Liver (tissue), 9 donors: Measurements from ENCODE around the gene PHLDA2. TPM values are rescaled to one million over a fixed set of nuclear protein-coding genes. Genes with fewer than 3 reads are reported as not detected.

Experiments
- DNase-seq: peaks from one replicate; pipeline ENCODE4 v3.0.0-alpha.2; 2017; ENCODE audit warnings: low spot score
- H3K27ac ChIP-seq, 2 donors: one replicate each; pipeline ENCODE4 v1.7.0; 2013; ENCODE audit warnings: inconsistent platforms in 2 of 2, low read length in 2 of 2, control low read depth in 1 of 2, low read depth in 1 of 2, mild to moderate bottlenecking in 1 of 2
- H3K27me3 ChIP-seq, 4 donors: one replicate each; pipeline versions ENCODE4 v1.6.1 to v1.7.0; 2013; ENCODE audit warnings: low read length in 3 of 4, inconsistent platforms in 1 of 4, mild to moderate bottlenecking in 1 of 4, moderate library complexity in 1 of 4; ENCODE audit not compliant: control insufficient read depth in 4 of 4, insufficient read depth in 4 of 4
- H3K36me3 ChIP-seq, 4 donors: one replicate each; pipeline versions ENCODE4 v1.6.1 to v1.7.0; 2013; ENCODE audit warnings: low read length in 3 of 4, mild to moderate bottlenecking in 3 of 4, low read depth in 1 of 4, moderate library complexity in 1 of 4; ENCODE audit not compliant: control insufficient read depth in 4 of 4, insufficient read depth in 3 of 4
- H3K4me1 ChIP-seq, 4 donors: one replicate each; pipeline versions ENCODE4 v1.6.1 to v1.7.0; 2013; ENCODE audit warnings: low read length in 3 of 4, mild to moderate bottlenecking in 3 of 4, moderate library complexity in 1 of 4; ENCODE audit not compliant: control insufficient read depth in 4 of 4, insufficient read depth in 4 of 4
- H3K4me3 ChIP-seq, 3 donors: one replicate each; pipeline versions ENCODE4 v1.6.1 to v1.7.0; 2013; ENCODE audit warnings: low read length in 3 of 3, control low read depth in 1 of 3, low read depth in 1 of 3, mild to moderate bottlenecking in 1 of 3
- H3K9ac ChIP-seq, 2 donors: one replicate each; pipeline ENCODE4 v1.7.0; 2013; ENCODE audit warnings: low read length in 2 of 2, mild to moderate bottlenecking in 2 of 2, moderate library complexity in 2 of 2, control low read depth in 1 of 2, low read depth in 1 of 2
- H3K9me3 ChIP-seq, 4 donors: one replicate each; pipeline versions ENCODE4 v1.6.1 to v1.7.0; 2013; ENCODE audit warnings: low read length in 3 of 4; ENCODE audit not compliant: control insufficient read depth in 4 of 4
- ATF3 ChIP-seq: IDR thresholded peaks from 2 replicates; pipeline ENCODE4 v1.6.1; 2016; ENCODE audit warnings: antibody characterized with exemption
- CTCF ChIP-seq: fragments of 150-350 bp; IDR thresholded peaks from 2 replicates; pipeline ENCODE4 v1.5.1; 2017; ENCODE audit warnings: improper control_type of control experiment, low read depth, low read length; ENCODE audit not compliant: missing input control
- EGR1 ChIP-seq, 2 donors: IDR thresholded peaks; 2 replicates each; pipeline ENCODE4 v1.6.1; 2016 to 2018; ENCODE audit warnings: antibody characterized with exemption in 2 of 2, low read depth in 2 of 2
- FOXA1 ChIP-seq: IDR thresholded peaks from 2 replicates; pipeline ENCODE4 v1.6.1; 2016; ENCODE audit warnings: antibody characterized with exemption
- FOXA2 ChIP-seq: IDR thresholded peaks from 2 replicates; pipeline ENCODE4 v1.6.1; 2016; ENCODE audit warnings: antibody characterized with exemption
- GABPA ChIP-seq, 2 donors: IDR thresholded peaks in 1 of 2; conservative IDR thresholded peaks in 1 of 2; 2 replicates each; pipeline ENCODE4 v1.6.1; 2016; ENCODE audit warnings: antibody characterized with exemption in 2 of 2, mild to moderate bottlenecking in 1 of 2, moderate library complexity in 1 of 2
- HNF4A ChIP-seq, 2 donors: conservative IDR thresholded peaks; 2 replicates each; pipeline ENCODE4 v1.6.1; 2016; ENCODE audit warnings: antibody characterized with exemption in 2 of 2, mild to moderate bottlenecking in 2 of 2
- HNF4G ChIP-seq: IDR thresholded peaks from 2 replicates; pipeline ENCODE4 v1.6.1; 2016; ENCODE audit warnings: antibody characterized with exemption
- JUND ChIP-seq, 2 donors: IDR thresholded peaks; 2 replicates each; pipeline ENCODE4 v1.6.1; 2016; ENCODE audit warnings: antibody characterized with exemption in 2 of 2
- MAX ChIP-seq: IDR thresholded peaks from 2 replicates; pipeline ENCODE4 v1.6.1; 2016; ENCODE audit warnings: antibody characterized with exemption
- NR2F2 ChIP-seq: IDR thresholded peaks from 2 replicates; pipeline ENCODE4 v1.6.1; 2016; ENCODE audit warnings: antibody characterized with exemption
- RAD21 ChIP-seq, 2 donors: IDR thresholded peaks; 2 replicates each; pipeline ENCODE4 v1.6.1; 2016; ENCODE audit warnings: antibody characterized with exemption in 2 of 2, mild to moderate bottlenecking in 2 of 2
- REST ChIP-seq: IDR thresholded peaks from 2 replicates; pipeline ENCODE4 v1.6.1; 2016; ENCODE audit warnings: antibody characterized with exemption, mild to moderate bottlenecking
- RXRA ChIP-seq, 2 donors: IDR thresholded peaks; 2 replicates each; pipeline ENCODE4 v1.6.1; 2017 to 2018; ENCODE audit warnings: antibody characterized with exemption in 2 of 2, mild to moderate bottlenecking in 1 of 2
- SP1 ChIP-seq: IDR thresholded peaks from 2 replicates; pipeline ENCODE4 v1.6.1; 2018; ENCODE audit warnings: antibody characterized with exemption, mild to moderate bottlenecking
- TAF1 ChIP-seq: conservative IDR thresholded peaks from 2 replicates; pipeline ENCODE4 v1.6.1; 2016; ENCODE audit warnings: antibody characterized with exemption, mild to moderate bottlenecking
- YY1 ChIP-seq: IDR thresholded peaks from 2 replicates; pipeline ENCODE4 v1.6.1; 2016; ENCODE audit warnings: antibody characterized with exemption, mild to moderate bottlenecking
- ZBTB33 ChIP-seq: IDR thresholded peaks from 2 replicates; pipeline ENCODE4 v1.6.1; 2016; ENCODE audit warnings: antibody characterized with exemption
- WGBS: extraction: QIAGEN DNeasy Blood & Tissue Kit; methylation state at CpG from one replicate; pipeline ENCODE4 v1.1.7; 2013; 5-methylcytosine and 5-hydroxymethylcytosine counted together
- polyA plus RNA-seq, 2 donors: library from polyadenylated mRNA; stranded (reverse) in 1 of 2; unstranded in 1 of 2; fragments of 200-250 nt in 1 of 2; fragments of >200 nt in 1 of 2; fragmentation: Nextera tagmentation in 1 of 2; extraction: Ambion mirVana in 1 of 2; gene quantifications; one replicate each; pipeline versions ENCODE4 v1.2.1 to v1.2.3, GENCODE V29; 2013 to 2015
- total RNA-seq, 2 donors: library from RNA; depleted of rRNA; stranded (reverse); fragments of >200 nt; gene quantifications; one replicate each; pipeline ENCODE4 v1.2.3, GENCODE V29; 2014
- donor health status: healthy.
- donor health status: healthy.
- donor health status: healthy.
- donor health status: healthy.
- donor health status: healthy.

The PHLDA2 gene
- total and polyA plus RNA-seq, 4 donors: 0.23 to 1.4 (median 0.99) TPM; not detected in 1

GRCh38 chr11:2943711-2944118 lies 14.5 kb upstream of the PHLDA2 start:
- DNase-seq: no peak
- 80% methylated on average over 12 of the region's 12 CpGs for WGBS
- Histone ChIP-seq H3K27ac (no peak overlapping the region), H3K9ac (no peak overlapping the region), H3K9me3 (no peaks in the 10 kb centered on the region), H3K36me3 (peaks cover 0 to 16% (median 6%) of the 10 kb centered on the region in 4 donors), H3K4me3 (no peak overlapping the region), H3K27me3 (no peaks in the 10 kb centered on the region), H3K4me1 (peaks cover 9 to 33% (median 23%) of the 10 kb centered on the region in 4 donors)
- TF ChIP-seq FOXA2 (no peak), TAF1 (no peak), REST (no peak), CTCF (no peak), SP1 (no peak), HNF4A (conservative IDR thresholded peaks at IDR 0.05) (no peak), JUND (IDR thresholded peaks at IDR 0.05) (no peak), HNF4G (no peak), EGR1 (IDR thresholded peaks at IDR 0.05; ENCODE audit: low read depth in 2 of 2) (no peak), RAD21 (IDR thresholded peaks at IDR 0.05) (no peak), ATF3 (no peak), YY1 (no peak), FOXA1 (no peak), RXRA (IDR thresholded peaks at IDR 0.05) (no peak), MAX (no peak), GABPA (IDR thresholded peaks at IDR 0.05 in 1 of 2, conservative IDR thresholded peaks at IDR 0.05 in 1 of 2) (no peak), ZBTB33 (no peak), NR2F2 (no peak)
